Caco-2 (cell line): ENCODE data around the gene RASSF8. TPM values are rescaled to one million over a fixed set of nuclear protein-coding genes. Genes with fewer than 3 reads are reported as not detected.

Experiments used
- BruUV-seq: library from RNA; stranded (reverse); fragments of 400-500 nt; replicated peaks from 2 replicates; lab custom pipeline; 2021; lab: Mats Ljungman, UMichigan
- CTCF ChIA-PET: fragments of 300-600 bp; sonication (Branson Sonifier 250); formaldehyde crosslinking; loops from one replicate; lab custom pipeline; 2022; ENCODE audit warnings: antibody characterized with exemption; lab: Charles Lee
- POLR2A ChIA-PET: fragments of 300-600 bp; sonication (Branson Sonifier 250); formaldehyde crosslinking; loops from one replicate; lab custom pipeline; 2022; ENCODE audit warnings: antibody characterized with exemption; lab: Charles Lee
- DNase-seq, 2 experiments: peaks; one replicate each; pipeline versions ENCODE4 v3.0.0 to v3.0.0-alpha.2; 2020 to 2022
- H3K27me3 ChIP-seq: replicated peaks from 2 replicates; pipeline ENCODE4 v1.6.0; 2011; ENCODE audit warnings: low read length; ENCODE audit not compliant: control insufficient read depth, insufficient read depth
- H3K36me3 ChIP-seq: 2 replicates; pipeline ENCODE4 v1.5.1; 2011; ENCODE audit warnings: low read length; ENCODE audit not compliant: control insufficient read depth, insufficient read depth
- H3K4me1 ChIP-seq: fragments of 250-450 bp; sonication (Bioruptor Pico); 2 replicates; pipeline ENCODE4 v1.5.1; 2020; ENCODE audit warnings: mild to moderate bottlenecking
- H3K4me3 ChIP-seq: 2 replicates; pipeline ENCODE4 v1.5.1; 2011; ENCODE audit warnings: low read depth, mild to moderate bottlenecking, control low read depth, low read length
- H3K9me3 ChIP-seq: fragments of 250-450 bp; sonication (Bioruptor Pico); 2 replicates; pipeline ENCODE4 v1.5.1; 2020; ENCODE audit warnings: mild to moderate bottlenecking, moderate library complexity
- H3K27ac Mint-ChIP-seq: one replicate; pipeline ENCODE4 v1.8.0; 2022; ENCODE audit warnings: mixed read lengths; ENCODE audit not compliant: unreplicated experiment
- H3K27me3 Mint-ChIP-seq: one replicate; pipeline ENCODE4 v1.8.0; 2022; ENCODE audit warnings: mixed read lengths; ENCODE audit not compliant: insufficient read depth, unreplicated experiment
- H3K36me3 Mint-ChIP-seq: one replicate; pipeline ENCODE4 v1.8.0; 2022; ENCODE audit warnings: mild to moderate bottlenecking, mixed read lengths; ENCODE audit not compliant: insufficient read depth, unreplicated experiment
- H3K4me1 Mint-ChIP-seq: one replicate; pipeline ENCODE4 v1.8.0; 2022; ENCODE audit warnings: low read depth, mixed read lengths; ENCODE audit not compliant: unreplicated experiment
- H3K4me3 Mint-ChIP-seq: one replicate; pipeline ENCODE4 v1.8.0; 2022; ENCODE audit warnings: mild to moderate bottlenecking, moderate library complexity, mixed read lengths; ENCODE audit not compliant: unreplicated experiment
- H3K9me3 Mint-ChIP-seq: one replicate; pipeline ENCODE4 v1.8.0; 2022; ENCODE audit warnings: mixed read lengths; ENCODE audit not compliant: unreplicated experiment
- intact Hi-C: fragments of 100-400 bp; cut with micrococcal nuclease; formaldehyde crosslinking; loops from one replicate; pipeline ENCODE4 v1.10.0; 2022; ENCODE audit not compliant: unreplicated experiment
- total RNA-seq: library from RNA; stranded (reverse); gene quantifications from 2 replicates; pipeline ENCODE4 v1.2.3, GENCODE V29; 2022
- TF ChIP-seq, protein P1 (sequence below), 2 experiments: fragments of 200-600 bp in 1 of 2; IDR thresholded peaks; 1 replicate in 1 of 2; 2 replicates in 1 of 2; pipeline versions ENCODE4 v1.5.1 to v1.8.0; 2011 to 2022; ENCODE audit warnings: antibody characterized with exemption in 1 of 2, control low read depth in 1 of 2, inconsistent platforms in 1 of 2, low read depth in 1 of 2, low read length in 1 of 2, mild to moderate bottlenecking in 1 of 2, moderate library complexity in 1 of 2; ENCODE audit not compliant: insufficient read depth in 1 of 2, severe bottlenecking in 1 of 2, unreplicated experiment in 1 of 2

Gene RASSF8
- total RNA-seq, 1 experiment from 2014 or later: 143 TPM

DNA sequence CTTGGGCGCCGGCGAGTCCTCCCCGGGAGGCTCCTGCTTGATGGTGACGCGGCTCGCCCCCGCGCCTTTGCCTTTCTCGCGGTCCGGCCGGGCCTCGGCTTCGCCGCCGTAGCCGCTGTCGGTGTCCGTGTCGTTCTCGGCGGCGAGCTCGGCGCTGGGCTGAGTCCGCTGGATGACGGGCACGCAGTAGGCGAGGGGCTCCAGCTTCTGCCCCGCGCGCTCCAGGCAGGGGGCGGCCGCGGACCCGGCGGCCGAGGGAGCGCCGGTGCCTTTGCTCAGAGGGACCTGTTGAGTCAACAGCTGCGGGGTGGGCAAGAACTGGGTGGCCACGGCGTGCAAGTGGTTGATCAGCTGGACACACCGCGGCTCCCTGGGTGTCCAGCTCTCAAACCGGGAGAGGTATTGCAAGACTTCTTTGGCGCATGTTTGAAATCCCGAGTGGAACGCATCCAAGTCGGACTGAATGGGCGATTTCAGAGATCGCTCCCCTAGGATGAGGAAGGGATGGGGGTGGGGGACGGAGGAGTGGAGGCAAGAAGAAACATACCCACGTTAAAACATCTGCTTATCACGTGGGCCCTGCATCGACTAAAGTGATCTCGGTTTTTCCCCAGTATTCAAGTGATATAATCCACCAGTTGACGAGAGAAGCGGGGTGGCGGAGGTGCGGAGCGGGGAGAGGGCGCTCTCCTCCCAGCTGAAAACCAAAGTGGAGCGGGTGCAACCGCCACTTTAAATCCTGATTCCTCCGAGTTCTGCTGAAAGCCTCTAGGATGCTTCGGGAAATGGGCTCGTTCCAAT, 164.4 kb downstream of the RASSF8 start:
- peak in 1 of 2 experiments; percentile 68 for DNase-seq
- BruUV-seq: no TSS peak
- H3K27me3 ChIP-seq: peaks cover 11% of the 10 kb centered on the region
- Mint-ChIP-seq H3K27ac (no peak overlapping the region), H3K36me3 (peaks cover 8% of the 10 kb centered on the region), H3K27me3 (peaks cover 28% of the 10 kb centered on the region), H3K4me3 (peak overlapping the region; percentile 75), H3K4me1 (peaks cover 28% of the 10 kb centered on the region), H3K9me3 (no peaks in the 10 kb centered on the region)
- ChIA-PET POLR2A (no interaction called here), CTCF (interaction anchor here (0.7 to 3.1 kb wide), 8 partner anchors 8 to 579 kb away, joined by 3 to 12 read pairs (median 5); no protein-coding TSS in a partner anchor)
- intact Hi-C loops: loop anchor here (2.0 to 5.0 kb wide), 3 partner anchors 152 to 509 kb away; no protein-coding TSS in a partner anchor
- peak overlapping the region; percentile 52 for H3K4me3 ChIP-seq
- no peaks in the 10 kb centered on the region for H3K9me3 ChIP-seq
- no peaks in the 10 kb centered on the region for H3K36me3 ChIP-seq
- peaks cover 21% of the 10 kb centered on the region for H3K4me1 ChIP-seq
- TF ChIP-seq, protein P1, sequence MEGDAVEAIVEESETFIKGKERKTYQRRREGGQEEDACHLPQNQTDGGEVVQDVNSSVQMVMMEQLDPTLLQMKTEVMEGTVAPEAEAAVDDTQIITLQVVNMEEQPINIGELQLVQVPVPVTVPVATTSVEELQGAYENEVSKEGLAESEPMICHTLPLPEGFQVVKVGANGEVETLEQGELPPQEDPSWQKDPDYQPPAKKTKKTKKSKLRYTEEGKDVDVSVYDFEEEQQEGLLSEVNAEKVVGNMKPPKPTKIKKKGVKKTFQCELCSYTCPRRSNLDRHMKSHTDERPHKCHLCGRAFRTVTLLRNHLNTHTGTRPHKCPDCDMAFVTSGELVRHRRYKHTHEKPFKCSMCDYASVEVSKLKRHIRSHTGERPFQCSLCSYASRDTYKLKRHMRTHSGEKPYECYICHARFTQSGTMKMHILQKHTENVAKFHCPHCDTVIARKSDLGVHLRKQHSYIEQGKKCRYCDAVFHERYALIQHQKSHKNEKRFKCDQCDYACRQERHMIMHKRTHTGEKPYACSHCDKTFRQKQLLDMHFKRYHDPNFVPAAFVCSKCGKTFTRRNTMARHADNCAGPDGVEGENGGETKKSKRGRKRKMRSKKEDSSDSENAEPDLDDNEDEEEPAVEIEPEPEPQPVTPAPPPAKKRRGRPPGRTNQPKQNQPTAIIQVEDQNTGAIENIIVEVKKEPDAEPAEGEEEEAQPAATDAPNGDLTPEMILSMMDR (IDR thresholded peaks at IDR 0.05; ENCODE audit: insufficient read depth in 1 of 2, low read depth in 1 of 2, low read length in 1 of 2, severe bottlenecking in 1 of 2, unreplicated experiment in 1 of 2): peak in 1 of 2 experiments; percentile 17

DNA sequence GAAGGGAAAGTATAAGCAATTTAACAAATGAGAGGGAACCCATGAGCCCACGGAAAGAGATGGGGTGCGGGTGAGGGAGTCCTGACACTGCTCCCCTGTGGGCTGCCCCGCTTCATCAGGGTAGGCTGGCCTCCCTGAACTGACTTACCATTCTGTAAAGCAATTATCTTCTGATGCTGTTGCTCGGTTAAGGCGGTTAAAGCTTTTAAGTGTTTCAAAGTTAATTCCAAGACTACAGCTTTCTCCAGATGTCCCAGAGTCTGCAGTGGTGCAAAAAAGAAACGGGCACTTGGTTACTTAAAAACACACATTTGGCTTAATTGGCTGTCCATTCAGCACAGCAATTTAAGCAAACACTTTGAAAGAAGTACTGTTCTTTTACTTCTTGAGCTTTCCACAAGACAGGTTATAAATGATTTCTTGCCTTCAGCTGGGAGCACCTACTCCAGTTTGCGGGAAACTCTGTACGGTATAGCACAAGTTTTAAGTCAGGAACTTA, 165.0 kb downstream of the RASSF8 start:
- BruUV-seq: no TSS peak
- ChIA-PET CTCF (interaction anchor here (0.6 to 3.1 kb wide), 7 partner anchors 8 to 578 kb away, joined by 3 to 12 read pairs (median 4); no protein-coding TSS in a partner anchor), POLR2A (no interaction called here)
- intact Hi-C loops: loop anchor here (2.0 to 5.0 kb wide), 3 partner anchors 151 to 509 kb away; no protein-coding TSS in a partner anchor
- Mint-ChIP-seq H3K27ac (no peak overlapping the region), H3K36me3 (peaks cover 8% of the 10 kb centered on the region), H3K4me3 (peak overlapping the region; percentile 75), H3K27me3 (peaks cover 32% of the 10 kb centered on the region), H3K9me3 (no peaks in the 10 kb centered on the region), H3K4me1 (peaks cover 28% of the 10 kb centered on the region)
- Histone ChIP-seq H3K36me3 (no peaks in the 10 kb centered on the region), H3K9me3 (no peaks in the 10 kb centered on the region), H3K4me1 (peaks cover 21% of the 10 kb centered on the region), H3K27me3 (peaks cover 13% of the 10 kb centered on the region), H3K4me3 (no peak overlapping the region; the same call in 1 of the 2 replicates)
- DNase-seq: no peak
- TF ChIP-seq, protein P1 (IDR thresholded peaks at IDR 0.05; ENCODE audit: insufficient read depth in 1 of 2, low read depth in 1 of 2, low read length in 1 of 2, severe bottlenecking in 1 of 2, unreplicated experiment in 1 of 2): no peak
